Measurements from ENCODE around the gene RICTOR.
A peak's percentile ranks its signal among the peaks of the same experiment; 100 is the strongest.

Gene RICTOR

GRCh38 chr5:39057734-39058133, 16.5 kb downstream of the RICTOR start:
- peak overlapping the region; percentile 91 for H3K4me2 ChIP-seq

GRCh38 chr5:39055768-39056398, 18.3 kb downstream of the RICTOR start:
- Histone ChIP-seq H3K4me1 (ENCODE audit: low read depth, poor library complexity, severe bottlenecking) (peaks cover 20% of the 10 kb centered on the region), H3K9ac (no peak overlapping the region), H3K36me3 (ENCODE audit: insufficient read depth) (no peaks in the 10 kb centered on the region), H3K4me3 (IDR thresholded peaks at IDR 0.05; ENCODE audit: insufficient read depth, low read depth, low read length) (no peak overlapping the region), H3K79me2 (ENCODE audit: insufficient read depth, low read depth) (peaks cover 67% of the 10 kb centered on the region; the same call in 1 of the 2 replicates), H4K20me1 (ENCODE audit: insufficient read depth) (peaks cover 11% of the 10 kb centered on the region; the same call in 1 of the 2 replicates), H3K27me3 (ENCODE audit: insufficient read depth, low read depth) (no peaks in the 10 kb centered on the region), H2AFZ (ENCODE audit: low read depth) (no peak overlapping the region), H3K27ac (no peak overlapping the region), H3K4me2 (no peak overlapping the region)
- no peak for TF ChIP-seq CTCF (conservative IDR thresholded peaks at IDR 0.05; ENCODE audit: low read depth, low read length)

More at GRCh38 chr5:39057734-39058133, 16.5 kb downstream of the RICTOR start:
- Histone ChIP-seq H3K9ac (peak overlapping the region; percentile 16; the same call in 1 of the 2 replicates), H4K20me1 (ENCODE audit: insufficient read depth) (peaks cover 11% of the 10 kb centered on the region; the same call in 1 of the 2 replicates), H2AFZ (ENCODE audit: low read depth) (no peak overlapping the region), H3K27me3 (ENCODE audit: insufficient read depth, low read depth) (no peaks in the 10 kb centered on the region), H3K4me3 (IDR thresholded peaks at IDR 0.05; ENCODE audit: insufficient read depth, low read depth, low read length) (no peak overlapping the region), H3K4me1 (ENCODE audit: low read depth, poor library complexity, severe bottlenecking) (peaks cover 26% of the 10 kb centered on the region), H3K79me2 (ENCODE audit: insufficient read depth, low read depth) (peaks cover 74% of the 10 kb centered on the region), H3K27ac (peak overlapping the region; percentile 49; the same call in 1 of the 2 replicates), H3K36me3 (ENCODE audit: insufficient read depth) (no peaks in the 10 kb centered on the region)
- TF ChIP-seq CTCF (conservative IDR thresholded peaks at IDR 0.05; ENCODE audit: low read depth, low read length): no peak

GRCh38 chr5:39055027-39055767, 19.0 kb downstream of the RICTOR start:
- TF ChIP-seq CTCF (conservative IDR thresholded peaks at IDR 0.05; ENCODE audit: low read depth, low read length): no peak
- Histone ChIP-seq H3K79me2 (ENCODE audit: insufficient read depth, low read depth) (peaks cover 61% of the 10 kb centered on the region; the same call in 1 of the 2 replicates), H3K27ac (no peak overlapping the region), H3K4me1 (ENCODE audit: low read depth, poor library complexity, severe bottlenecking) (peaks cover 20% of the 10 kb centered on the region), H2AFZ (ENCODE audit: low read depth) (no peak overlapping the region), H3K36me3 (ENCODE audit: insufficient read depth) (no peaks in the 10 kb centered on the region), H3K9ac (no peak overlapping the region), H3K27me3 (ENCODE audit: insufficient read depth, low read depth) (no peaks in the 10 kb centered on the region), H3K4me3 (IDR thresholded peaks at IDR 0.05; ENCODE audit: insufficient read depth, low read depth, low read length) (no peak overlapping the region), H3K4me2 (no peak overlapping the region), H4K20me1 (ENCODE audit: insufficient read depth) (peaks cover 11% of the 10 kb centered on the region; the same call in 1 of the 2 replicates)

- no peak overlapping the region for H3K4me2 ChIP-seq
- no peaks in the 10 kb centered on the region for H3K36me3 ChIP-seq (ENCODE audit: insufficient read depth)
- H3K27ac ChIP-seq: no peak overlapping the region
- no peak overlapping the region for H2AFZ ChIP-seq (ENCODE audit: low read depth)
- TF ChIP-seq CTCF (conservative IDR thresholded peaks at IDR 0.05; ENCODE audit: low read depth, low read length): no peak
- H3K4me1 ChIP-seq (ENCODE audit: low read depth, poor library complexity, severe bottlenecking): peaks cover 12% of the 10 kb centered on the region
- no peaks in the 10 kb centered on the region for H3K27me3 ChIP-seq (ENCODE audit: insufficient read depth, low read depth)
- no peak overlapping the region for H3K4me3 ChIP-seq (IDR thresholded peaks at IDR 0.05; ENCODE audit: insufficient read depth, low read depth, low read length)
- H4K20me1 ChIP-seq (ENCODE audit: insufficient read depth): peaks cover 9% of the 10 kb centered on the region; the same call in 1 of the 2 replicates
- H3K9ac ChIP-seq: no peak overlapping the region
- peaks cover 61% of the 10 kb centered on the region; the same call in 1 of the 2 replicates for H3K79me2 ChIP-seq (ENCODE audit: insufficient read depth, low read depth)
Observed at GRCh38 chr5:39053189-39053588, 21.0 kb downstream of the RICTOR start.
